Spleen (tissue), 11 donors: Measurements from ENCODE around the gene SLC29A2. TPM values are rescaled to one million over a fixed set of nuclear protein-coding genes. Genes with fewer than 3 reads are reported as not detected.

Experiments
- DNase-seq: peaks from one replicate; pipeline ENCODE4 v3.0.0-alpha.2; 2020
- H3K27ac ChIP-seq, 8 donors: fragments of 200-600 bp; sonication (generic) in 7 of 8; 1 replicate in 4 of 8; 2 replicates in 4 of 8; pipeline versions ENCODE4 v1.5.0 to v1.8.0; 2016 to 2021; ENCODE audit warnings: inconsistent platforms in 4 of 8, mild to moderate bottlenecking in 4 of 8, moderate library complexity in 1 of 8
- H3K27me3 ChIP-seq, 7 donors: fragments of 200-600 bp; sonication (generic) in 6 of 7; replicated peaks in 1 of 7; 1 replicate in 4 of 7; 2 replicates in 3 of 7; pipeline versions ENCODE4 v1.5.0 to v1.8.0; 2016 to 2021; ENCODE audit warnings: inconsistent platforms in 3 of 7, mild to moderate bottlenecking in 1 of 7
- H3K36me3 ChIP-seq, 6 donors: fragments of 200-600 bp; sonication (generic) in 5 of 6; 1 replicate in 4 of 6; 2 replicates in 2 of 6; pipeline versions ENCODE4 v1.5.0 to v1.8.0; 2016 to 2021; ENCODE audit warnings: inconsistent platforms in 2 of 6
- H3K4me1 ChIP-seq, 6 donors: fragments of 200-600 bp; sonication (generic) in 5 of 6; 1 replicate in 3 of 6; 2 replicates in 3 of 6; pipeline versions ENCODE4 v1.5.0 to v1.8.0; 2016 to 2021; ENCODE audit warnings: inconsistent platforms in 3 of 6
- H3K4me3 ChIP-seq, 8 donors: fragments of 200-600 bp; sonication (generic) in 7 of 8; 1 replicate in 4 of 8; 2 replicates in 4 of 8; pipeline versions ENCODE4 v1.5.0 to v1.8.0; 2016 to 2021; ENCODE audit warnings: inconsistent platforms in 4 of 8, mild to moderate bottlenecking in 4 of 8, moderate library complexity in 2 of 8
- H3K9me3 ChIP-seq, 8 donors: fragments of 200-600 bp; sonication (generic) in 7 of 8; 1 replicate in 4 of 8; 2 replicates in 4 of 8; pipeline versions ENCODE4 v1.5.0 to v1.8.0; 2016 to 2021; ENCODE audit warnings: inconsistent platforms in 4 of 8
- CTCF ChIP-seq, 11 experiments: fragments of 200-600 bp in 7 of 11; fragments of 450-650 bp in 4 of 11; sonication (generic) in 4 of 11; IDR thresholded peaks in 8 of 11; conservative IDR thresholded peaks in 3 of 11; 1 replicate in 7 of 11; 2 replicates in 4 of 11; pipeline versions ENCODE4 v1.4.0 to v1.8.0; 2016 to 2021; ENCODE audit warnings: antibody characterized with exemption in 11 of 11, inconsistent platforms in 4 of 11, mild to moderate bottlenecking in 1 of 11
- POLR2A ChIP-seq, 3 donors: fragments of 450-650 bp; IDR thresholded peaks; one replicate each; pipeline ENCODE4 v1.5.1; 2017; ENCODE audit warnings: antibody characterized with exemption in 3 of 3, mild to moderate bottlenecking in 1 of 3
- POLR2AphosphoS5 ChIP-seq, 3 donors: sonication (generic); formaldehyde crosslinking; IDR thresholded peaks; one replicate each; pipeline ENCODE4 v1.5.1; 2017; ENCODE audit warnings: antibody characterized with exemption in 3 of 3
- WGBS, 5 donors: extraction: QIAGEN DNeasy Blood & Tissue Kit in 3 of 5; methylation state at CpG; one replicate each; pipeline versions ENCODE4 v1.1.5 to v1.1.7; 2013 to 2018; 5-methylcytosine and 5-hydroxymethylcytosine counted together
- intact Hi-C: fragments of 100-400 bp; cut with DNase I; formaldehyde crosslinking; loops from one replicate; pipeline ENCODE4 v1.15.0; 2023; ENCODE audit warnings: low total_unique reads
- polyA plus RNA-seq, 3 donors: library from polyadenylated mRNA; stranded (reverse); fragments of 200-250 nt; gene quantifications; one replicate each; pipeline ENCODE4 v1.2.1, GENCODE V29; 2013
- total RNA-seq, 7 donors: library from RNA; depleted of rRNA in 3 of 7; stranded (reverse); fragments of >200 nt in 3 of 7; fragmentation: NEBNext Ultra II Directional in 4 of 7; extraction: Animal tissue kit (Norgen Biotek cat#: 25700) in 4 of 7; gene quantifications; one replicate each; pipeline versions ENCODE4 v1.1.0 to v1.2.1, GENCODE V29; 2016 to 2021
- donor health status: healthy with polysubstance abuse.
- donor health status: DM: no; HTN: no; CAD: no; lungs with moderate emphysema.
- donor health status: DM: no; HTN: no; CAD: no.
- donor health status: Bipolar disorder and iron deficiency.
- donor health status: healthy.
- donor health status: DM: no; HTN: no; CAD: no.
- donor health status: DM: yes; HTN: yes; CAD: no.

SLC29A2 gene
- total and polyA plus RNA-seq, 10 donors: 1.9 to 8.4 (median 4.5) TPM

GRCh38 chr11:66349084-66349386, 22.5 kb downstream of the SLC29A2 start:
- H3K9me3 ChIP-seq: no peaks in the 10 kb centered on the region
- peaks cover 24 to 50% (median 37%) of the 10 kb centered on the region in 6 donors for H3K4me1 ChIP-seq
- TF ChIP-seq POLR2A (IDR thresholded peaks at IDR 0.05): no peak
- TF ChIP-seq CTCF (IDR thresholded peaks at IDR 0.05 in 8 of 11, conservative IDR thresholded peaks at IDR 0.05 in 3 of 11): no peak
- no peak overlapping the region for H3K27ac ChIP-seq
- peaks cover 0 to 5% (median 0%) of the 10 kb centered on the region in 7 donors for H3K27me3 ChIP-seq
- no peak overlapping the region for H3K4me3 ChIP-seq
- DNase-seq: no peak
- intact Hi-C loops: no loop called here
- H3K36me3 ChIP-seq: peaks cover 0 to 5% (median 0%) of the 10 kb centered on the region in 6 donors
- 61 to 80% (median 78%) methylated on average over 2 of the region's 2 CpGs for WGBS, 5 donors

GRCh38 chr11:66347425-66348276, 23.9 kb downstream of the SLC29A2 start, which contains the start of gene B4GAT1:
Gene B4GAT1 (minus strand): TSS chr11:66347629. CDS start chr11:66347545, 84 bp downstream.
- peaks cover 0 to 5% (median 0%) of the 10 kb centered on the region in 6 donors for H3K36me3 ChIP-seq
- H3K27me3 ChIP-seq: peaks cover 0 to 5% (median 0%) of the 10 kb centered on the region in 7 donors
- 0 to 1% (median 0%) methylated on average over 28 to 99 of the region's 101 CpGs for WGBS, 5 donors
- H3K4me3 ChIP-seq: peak within 1 kb of the TSS; percentile 61 to 90 (median 86)
- peaks cover 34 to 63% (median 49%) of the 10 kb centered on the region in 6 donors for H3K4me1 ChIP-seq
- intact Hi-C loops: no loop called here
- TF ChIP-seq POLR2AphosphoS5 (IDR thresholded peaks at IDR 0.05) (peak; percentile 49 to 72 (median 70)), POLR2A (IDR thresholded peaks at IDR 0.05) (no peak)
- H3K27ac ChIP-seq: peak within 1 kb of the TSS; percentile 55 to 89 (median 82)
- H3K9me3 ChIP-seq: no peaks in the 10 kb centered on the region
- peak; percentile 88 for DNase-seq

- peaks cover 0 to 14% (median 5%) of the 10 kb centered on the region in 6 donors for H3K36me3 ChIP-seq
- peaks cover 0 to 5% (median 0%) of the 10 kb centered on the region in 7 donors for H3K27me3 ChIP-seq
- peak; percentile 80 for DNase-seq
- TF ChIP-seq CTCF (IDR thresholded peaks at IDR 0.05 in 8 of 11, conservative IDR thresholded peaks at IDR 0.05 in 3 of 11) (no peak), POLR2A (IDR thresholded peaks at IDR 0.05) (no peak), POLR2AphosphoS5 (IDR thresholded peaks at IDR 0.05) (no peak)
- H3K9me3 ChIP-seq: no peaks in the 10 kb centered on the region
- peak overlapping the region; percentile 55 to 89 (median 82) for H3K27ac ChIP-seq
- H3K4me3 ChIP-seq: peak overlapping the region; percentile 61 to 90 (median 86)
- 31 to 48% (median 33%) methylated on average over 35 to 68 of the region's 68 CpGs for WGBS, 5 donors
- peaks cover 34 to 70% (median 49%) of the 10 kb centered on the region in 6 donors for H3K4me1 ChIP-seq
- intact Hi-C loops: no loop called here
Measured at GRCh38 chr11:66346476-66347424, 24.8 kb downstream of the SLC29A2 start.

GRCh38 chr11:66345316-66345649, 26.3 kb downstream of the SLC29A2 start:
- H3K36me3 ChIP-seq: peaks cover 6 to 29% (median 20%) of the 10 kb centered on the region in 6 donors
- no peak for TF ChIP-seq POLR2AphosphoS5 (IDR thresholded peaks at IDR 0.05)
- no peak for TF ChIP-seq CTCF (IDR thresholded peaks at IDR 0.05 in 8 of 11, conservative IDR thresholded peaks at IDR 0.05 in 3 of 11)
- no peak for TF ChIP-seq POLR2A (IDR thresholded peaks at IDR 0.05)
- no peak for DNase-seq
- H3K4me3 ChIP-seq: peak overlapping the region; percentile 90 to 99 (median 98)
- peaks cover 0 to 5% (median 0%) of the 10 kb centered on the region in 7 donors for H3K27me3 ChIP-seq
- peak overlapping the region in 7 of 8 donors; percentile 72 to 92 (median 85) for H3K27ac ChIP-seq
- no peaks in the 10 kb centered on the region for H3K9me3 ChIP-seq
- intact Hi-C loops: no loop called here
- WGBS, 5 donors: 8 to 27% (median 13%) methylated on average over 5 to 7 of the region's 7 CpGs
- H3K4me1 ChIP-seq: peaks cover 34 to 70% (median 49%) of the 10 kb centered on the region in 6 donors
